Measurements from ENCODE around the gene PODXL2.

DNA sequence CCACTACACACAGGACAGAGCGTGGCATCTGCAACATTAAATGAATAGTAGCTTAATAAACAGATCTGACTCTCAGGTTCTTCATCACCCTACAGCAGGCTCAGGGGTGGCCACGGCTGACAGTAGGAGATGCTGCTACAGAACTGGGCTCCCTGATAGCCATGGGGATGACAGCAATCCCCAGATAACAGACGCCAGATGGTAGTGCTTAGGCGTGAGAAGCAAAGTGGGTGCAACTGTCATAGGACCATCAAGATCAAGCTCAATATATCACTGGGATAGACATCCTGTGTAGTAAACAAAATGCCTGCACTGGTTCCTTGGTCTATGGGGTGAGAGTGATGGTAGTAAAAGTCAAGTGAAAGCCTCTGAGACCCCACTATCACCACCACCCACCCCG lies 35.8 kb upstream of the PODXL2 start:
- TF ChIP-seq, protein P1, sequence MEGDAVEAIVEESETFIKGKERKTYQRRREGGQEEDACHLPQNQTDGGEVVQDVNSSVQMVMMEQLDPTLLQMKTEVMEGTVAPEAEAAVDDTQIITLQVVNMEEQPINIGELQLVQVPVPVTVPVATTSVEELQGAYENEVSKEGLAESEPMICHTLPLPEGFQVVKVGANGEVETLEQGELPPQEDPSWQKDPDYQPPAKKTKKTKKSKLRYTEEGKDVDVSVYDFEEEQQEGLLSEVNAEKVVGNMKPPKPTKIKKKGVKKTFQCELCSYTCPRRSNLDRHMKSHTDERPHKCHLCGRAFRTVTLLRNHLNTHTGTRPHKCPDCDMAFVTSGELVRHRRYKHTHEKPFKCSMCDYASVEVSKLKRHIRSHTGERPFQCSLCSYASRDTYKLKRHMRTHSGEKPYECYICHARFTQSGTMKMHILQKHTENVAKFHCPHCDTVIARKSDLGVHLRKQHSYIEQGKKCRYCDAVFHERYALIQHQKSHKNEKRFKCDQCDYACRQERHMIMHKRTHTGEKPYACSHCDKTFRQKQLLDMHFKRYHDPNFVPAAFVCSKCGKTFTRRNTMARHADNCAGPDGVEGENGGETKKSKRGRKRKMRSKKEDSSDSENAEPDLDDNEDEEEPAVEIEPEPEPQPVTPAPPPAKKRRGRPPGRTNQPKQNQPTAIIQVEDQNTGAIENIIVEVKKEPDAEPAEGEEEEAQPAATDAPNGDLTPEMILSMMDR (conservative IDR thresholded peaks at IDR 0.05; ENCODE audit: low read depth, low read length), result no peak
- TF ChIP-seq EZH2 (IDR thresholded peaks at IDR 0.05; ENCODE audit: borderline replicate concordance, low read depth, low read length, poor library complexity, severe bottlenecking), result no peak

All from A673 (cell line).